PFSK-1 (cell line): ENCODE results near the gene GPR132.

ENCODE experiments used
- POLR2AphosphoS5 ChIP-seq: IDR thresholded peaks from 2 replicates; pipeline ENCODE4 v1.6.1; 2012; ENCODE audit warnings: low read depth, mild to moderate bottlenecking, control low read depth, low read length, moderate library complexity
- REST ChIP-seq, 2 experiments: IDR thresholded peaks; 2 replicates each; pipeline versions ENCODE4 v1.6.1 to v1.8.0; 2011 to 2012; ENCODE audit warnings: low read depth in 2 of 2, low read length in 2 of 2, control low read depth in 1 of 2, inconsistent platforms in 1 of 2, mild to moderate bottlenecking in 1 of 2, moderate library complexity in 1 of 2; ENCODE audit not compliant: insufficient read depth in 1 of 2

- TF ChIP-seq REST (IDR thresholded peaks at IDR 0.05; ENCODE audit: insufficient read depth in 1 of 2, low read depth in 2 of 2, low read length in 2 of 2), result no peak
- no peak for TF ChIP-seq POLR2AphosphoS5
Observed at GRCh38 chr14:105012171-105012985, 52.9 kb downstream of the GPR132 start.
